ENCODE measurements around the gene LIMS4. TPM values are rescaled to one million over a fixed set of nuclear protein-coding genes. Genes with fewer than 3 reads are reported as not detected.
"Not testable (repeated sequence)": the region's sequence is repeated elsewhere in the genome, so short reads cannot be mapped to it uniquely, and the experiment has no call there.

The LIMS4 gene
- polyA plus RNA-seq, 1 experiment = 3.6 TPM

- DNase-seq (ENCODE audit: low read depth, low spot score); H3K27ac ChIP-seq (ENCODE audit: low read depth, low read length); CTCF ChIA-PET; H3K9me3 ChIP-seq (ENCODE audit: control insufficient read depth, insufficient read depth, low read length); H3K4me3 ChIP-seq (ENCODE audit: low read depth, low read length); POLR2A ChIA-PET; H3K27me3 ChIP-seq (ENCODE audit: control insufficient read depth, insufficient read depth, low read length): not testable (repeated sequence)
These were observed 29.2 kb downstream of the LIMS4 start for GRCh38 chr2:110443305-110444005.

- H3K27ac ChIP-seq (ENCODE audit: low read depth, low read length); DNase-seq (ENCODE audit: low read depth, low spot score); H3K4me3 ChIP-seq (ENCODE audit: low read depth, low read length); H3K9me3 ChIP-seq (ENCODE audit: control insufficient read depth, insufficient read depth, low read length); POLR2A ChIA-PET; CTCF ChIA-PET; H3K27me3 ChIP-seq (ENCODE audit: control insufficient read depth, insufficient read depth, low read length): not testable (repeated sequence)
These were observed 30.7 kb downstream of the LIMS4 start for GRCh38 chr2:110441905-110442304.

GRCh38 chr2:110434565-110434964 is 38.1 kb downstream of the LIMS4 start:
- POLR2A ChIA-PET; H3K9me3 ChIP-seq (ENCODE audit: control insufficient read depth, insufficient read depth, low read length); H3K27me3 ChIP-seq (ENCODE audit: control insufficient read depth, insufficient read depth, low read length); CTCF ChIA-PET; DNase-seq (ENCODE audit: low read depth, low spot score); H3K4me3 ChIP-seq (ENCODE audit: low read depth, low read length); H3K27ac ChIP-seq (ENCODE audit: low read depth, low read length): not testable (repeated sequence)

- CTCF ChIA-PET; POLR2A ChIA-PET; DNase-seq (ENCODE audit: low read depth, low spot score); H3K27ac ChIP-seq (ENCODE audit: low read depth, low read length); H3K4me3 ChIP-seq (ENCODE audit: low read depth, low read length); H3K27me3 ChIP-seq (ENCODE audit: control insufficient read depth, insufficient read depth, low read length); H3K9me3 ChIP-seq (ENCODE audit: control insufficient read depth, insufficient read depth, low read length): not testable (repeated sequence)
These were observed 46.9 kb downstream of the LIMS4 start for GRCh38 chr2:110425725-110426124.

- H3K9me3 ChIP-seq (ENCODE audit: control insufficient read depth, insufficient read depth, low read length); CTCF ChIA-PET; H3K4me3 ChIP-seq (ENCODE audit: low read depth, low read length); DNase-seq (ENCODE audit: low read depth, low spot score); H3K27me3 ChIP-seq (ENCODE audit: control insufficient read depth, insufficient read depth, low read length); POLR2A ChIA-PET; H3K27ac ChIP-seq (ENCODE audit: low read depth, low read length): not testable (repeated sequence)
These were observed 48.2 kb downstream of the LIMS4 start for GRCh38 chr2:110424421-110424820.

- DNase-seq (ENCODE audit: low read depth, low spot score); H3K27me3 ChIP-seq (ENCODE audit: control insufficient read depth, insufficient read depth, low read length); H3K27ac ChIP-seq (ENCODE audit: low read depth, low read length); POLR2A ChIA-PET; H3K4me3 ChIP-seq (ENCODE audit: low read depth, low read length); CTCF ChIA-PET; H3K9me3 ChIP-seq (ENCODE audit: control insufficient read depth, insufficient read depth, low read length): not testable (repeated sequence)
These were observed 49.0 kb downstream of the LIMS4 start for GRCh38 chr2:110423574-110423962.

- H3K27ac ChIP-seq (ENCODE audit: low read depth, low read length); H3K4me3 ChIP-seq (ENCODE audit: low read depth, low read length); POLR2A ChIA-PET; DNase-seq (ENCODE audit: low read depth, low spot score); H3K27me3 ChIP-seq (ENCODE audit: control insufficient read depth, insufficient read depth, low read length); H3K9me3 ChIP-seq (ENCODE audit: control insufficient read depth, insufficient read depth, low read length); CTCF ChIA-PET: not testable (repeated sequence)
These were observed 49.6 kb downstream of the LIMS4 start for GRCh38 chr2:110422852-110423573.

- H3K27ac ChIP-seq (ENCODE audit: low read depth, low read length); DNase-seq (ENCODE audit: low read depth, low spot score); POLR2A ChIA-PET; H3K27me3 ChIP-seq (ENCODE audit: control insufficient read depth, insufficient read depth, low read length); H3K9me3 ChIP-seq (ENCODE audit: control insufficient read depth, insufficient read depth, low read length); CTCF ChIA-PET; H3K4me3 ChIP-seq (ENCODE audit: low read depth, low read length): not testable (repeated sequence)
These were observed 51.8 kb downstream of the LIMS4 start for GRCh38 chr2:110420641-110421354.

- POLR2A ChIA-PET = not testable (repeated sequence)
These were observed 65.5 kb downstream of the LIMS4 start for GRCh38 chr2:110407142-110407541.

GRCh38 chr2:110404988-110405387 is 67.6 kb downstream of the LIMS4 start:
- CTCF ChIA-PET; DNase-seq (ENCODE audit: low read depth, low spot score); POLR2A ChIA-PET: not testable (repeated sequence)

More at GRCh38 chr2:110407142-110407541, 65.5 kb downstream of the LIMS4 start:
- CTCF ChIA-PET; DNase-seq (ENCODE audit: low read depth, low spot score); H3K27me3 ChIP-seq (ENCODE audit: control insufficient read depth, insufficient read depth, low read length); H3K9me3 ChIP-seq (ENCODE audit: control insufficient read depth, insufficient read depth, low read length); H3K27ac ChIP-seq (ENCODE audit: low read depth, low read length); H3K4me3 ChIP-seq (ENCODE audit: low read depth, low read length): not testable (repeated sequence)

GRCh38 chr2:110404246-110404645 is 68.4 kb downstream of the LIMS4 start:
- POLR2A ChIA-PET; H3K27ac ChIP-seq (ENCODE audit: low read depth, low read length); H3K4me3 ChIP-seq (ENCODE audit: low read depth, low read length); CTCF ChIA-PET; H3K27me3 ChIP-seq (ENCODE audit: control insufficient read depth, insufficient read depth, low read length); H3K9me3 ChIP-seq (ENCODE audit: control insufficient read depth, insufficient read depth, low read length); DNase-seq (ENCODE audit: low read depth, low spot score): not testable (repeated sequence)

More at GRCh38 chr2:110404988-110405387, 67.6 kb downstream of the LIMS4 start:
- H3K4me3 ChIP-seq (ENCODE audit: low read depth, low read length); H3K27ac ChIP-seq (ENCODE audit: low read depth, low read length); H3K9me3 ChIP-seq (ENCODE audit: control insufficient read depth, insufficient read depth, low read length); H3K27me3 ChIP-seq (ENCODE audit: control insufficient read depth, insufficient read depth, low read length): not testable (repeated sequence)

- CTCF ChIA-PET; DNase-seq (ENCODE audit: low read depth, low spot score); H3K4me3 ChIP-seq (ENCODE audit: low read depth, low read length); POLR2A ChIA-PET; H3K27me3 ChIP-seq (ENCODE audit: control insufficient read depth, insufficient read depth, low read length); H3K9me3 ChIP-seq (ENCODE audit: control insufficient read depth, insufficient read depth, low read length); H3K27ac ChIP-seq (ENCODE audit: low read depth, low read length): not testable (repeated sequence)
These were observed 71.5 kb downstream of the LIMS4 start for GRCh38 chr2:110401001-110401618.
